NCI-H510A (cell line): Measurements from ENCODE around the gene DNAJA4.
"Not testable (repeated sequence)": the region's sequence is repeated elsewhere in the genome, so short reads cannot be mapped to it uniquely, and the experiment has no call there.

Experiments
- DNase-seq: peaks from one replicate; lab custom pipeline; 2025; lab: John Stamatoyannopoulos, UW

The DNAJA4 gene

GRCh38 chr15:78244101-78244500 lies 20.3 kb upstream of the DNAJA4 start:
- no peak for DNase-seq

DNA sequence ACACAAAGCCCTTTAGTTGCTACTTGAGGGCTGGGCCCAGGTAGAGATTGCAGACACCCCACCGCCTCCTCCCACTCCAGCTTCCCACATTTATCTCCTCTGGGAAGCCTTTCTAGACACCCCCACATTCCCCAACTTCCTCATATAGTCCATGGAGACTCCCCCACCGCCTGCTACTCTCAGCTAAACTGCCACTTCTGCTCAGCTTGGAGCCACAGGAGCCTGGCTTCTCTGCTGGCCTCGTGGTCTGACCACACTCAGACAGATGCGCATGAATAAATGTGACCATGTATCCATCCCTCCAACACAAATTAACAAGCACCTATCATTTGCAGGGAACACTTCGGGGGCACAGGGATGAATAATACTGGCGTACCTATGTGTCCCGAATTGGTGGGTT lies 19.5 kb upstream of the DNAJA4 start:
- no peak for DNase-seq

- DNase-seq, result not testable (repeated sequence)
Observed at GRCh38 chr15:78245392-78245791, 19.0 kb upstream of the DNAJA4 start.

DNA sequence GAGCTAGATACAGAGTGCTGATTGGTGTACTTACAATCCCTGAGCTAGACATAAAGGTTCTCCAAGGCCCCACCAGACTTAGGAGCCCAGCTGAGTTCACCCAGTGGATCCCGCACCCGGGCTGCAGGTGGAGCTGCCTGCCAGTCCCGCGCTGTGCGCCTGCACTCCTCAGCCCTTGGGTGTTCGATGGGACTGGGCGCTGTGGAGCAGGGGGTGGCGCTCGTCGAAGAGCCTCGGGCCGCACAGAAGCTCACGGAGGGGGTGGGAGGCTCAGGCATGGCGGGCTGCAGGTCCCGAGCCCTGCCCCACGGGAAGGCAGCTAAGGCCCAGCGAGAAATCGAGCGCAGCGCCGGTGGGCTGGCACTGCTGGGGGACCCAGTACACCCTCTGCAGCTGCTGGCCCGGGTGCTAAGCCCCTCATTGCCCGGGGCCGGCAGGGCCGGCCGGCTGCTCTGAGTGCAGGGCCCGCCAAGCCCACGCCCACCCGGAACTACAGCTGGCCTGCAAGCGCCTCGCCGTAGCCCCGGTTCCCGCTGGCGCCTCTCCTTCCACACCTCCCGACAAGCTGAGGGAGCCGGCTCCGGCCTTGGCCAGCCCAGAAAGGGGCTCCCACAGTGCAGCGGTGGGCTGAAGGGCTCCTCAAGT lies 18.3 kb upstream of the DNAJA4 start:
- DNase-seq, result not testable (repeated sequence)

DNA sequence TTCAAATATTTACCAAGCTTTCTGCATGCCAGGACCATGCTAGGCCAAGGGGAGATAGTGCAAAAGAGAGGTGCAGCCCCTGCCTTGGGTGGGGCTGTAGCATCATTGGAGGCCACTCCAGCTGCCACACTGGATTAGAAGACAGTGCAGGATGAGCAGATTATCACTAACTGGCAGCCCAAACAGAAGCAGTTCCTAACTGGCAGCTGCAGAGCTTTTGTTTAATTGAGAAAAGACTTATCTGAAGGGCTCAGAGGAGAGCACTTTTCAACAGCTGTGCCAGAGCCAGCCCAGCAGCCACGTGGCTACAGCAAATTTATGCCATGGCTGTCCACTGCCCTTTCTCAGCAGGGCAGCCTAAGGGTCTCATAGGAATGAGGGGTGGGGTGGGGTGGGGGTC lies 16.5 kb upstream of the DNAJA4 start:
- DNase-seq, result no peak

- DNase-seq, result no peak
Observed at GRCh38 chr15:78249131-78249530, 15.2 kb upstream of the DNAJA4 start.

DNA sequence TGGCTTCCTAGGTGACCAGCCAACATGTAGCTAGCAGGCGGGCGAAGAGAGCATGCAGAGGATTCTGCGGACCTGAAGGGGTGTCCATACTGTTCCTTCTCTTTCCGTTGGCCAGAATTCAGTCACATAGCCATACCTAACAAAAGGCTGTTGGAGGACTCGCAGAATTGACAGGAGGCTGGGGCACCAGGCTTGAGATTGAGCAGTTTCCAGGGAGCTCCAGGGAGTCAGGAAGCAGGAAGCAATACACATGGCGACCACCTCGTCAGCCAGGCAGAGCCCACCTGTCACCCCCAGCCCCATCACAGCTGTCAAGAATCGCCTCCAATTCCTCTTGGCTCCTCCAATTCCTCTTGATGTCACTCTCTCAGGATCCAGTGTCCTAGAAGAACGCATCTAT lies 13.2 kb upstream of the DNAJA4 start:
- DNase-seq, result no peak

GRCh38 chr15:78255421-78256043 lies 8.8 kb upstream of the DNAJA4 start:
- DNase-seq, result no peak

DNA sequence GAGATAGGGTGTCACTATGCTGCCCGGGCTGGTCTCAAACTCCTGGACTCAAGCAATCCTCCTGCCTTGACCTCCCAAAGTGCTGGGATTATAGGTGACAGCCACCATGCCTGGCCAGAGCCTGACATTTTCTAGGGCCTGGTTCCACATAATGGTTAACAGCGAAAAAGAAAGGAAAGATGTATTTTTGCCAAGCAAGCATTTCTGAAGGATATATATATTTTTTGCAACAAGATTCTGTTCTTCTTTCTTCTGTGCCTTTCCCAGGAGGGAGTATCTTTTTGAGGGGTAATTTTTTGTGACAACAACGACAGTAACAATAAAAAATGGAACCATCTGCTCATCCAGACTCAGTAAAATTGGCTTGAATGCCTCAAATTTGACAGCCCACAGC lies 8.3 kb upstream of the DNAJA4 start:
- DNase-seq, result no peak

- DNase-seq, result no peak
Observed at GRCh38 chr15:78257681-78258080, 6.7 kb upstream of the DNAJA4 start.

- no peak for DNase-seq
Observed at GRCh38 chr15:78259232-78259631, 5.1 kb upstream of the DNAJA4 start.

- no peak for DNase-seq
Observed at GRCh38 chr15:78260489-78260888, 3.9 kb upstream of the DNAJA4 start.

DNA sequence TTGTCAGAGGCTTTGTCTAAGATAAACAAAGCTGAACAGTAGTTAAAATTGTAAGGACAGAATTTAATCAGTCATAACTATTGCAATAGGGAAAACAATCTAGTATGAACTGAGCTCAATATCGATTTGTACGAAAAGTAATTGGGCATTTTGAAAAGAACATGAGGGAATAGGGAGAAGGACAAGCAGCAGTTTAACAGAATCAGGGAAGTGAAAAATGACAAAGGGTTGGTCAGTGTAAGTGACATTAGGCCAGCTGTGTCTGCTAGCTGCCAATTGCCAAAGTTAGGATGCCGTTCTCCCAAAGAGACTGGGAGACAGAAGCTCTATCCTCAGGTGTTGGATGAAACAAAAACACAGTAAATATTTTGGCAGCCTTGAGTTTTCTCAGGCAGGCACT lies 3.3 kb upstream of the DNAJA4 start:
- DNase-seq, result no peak

DNA sequence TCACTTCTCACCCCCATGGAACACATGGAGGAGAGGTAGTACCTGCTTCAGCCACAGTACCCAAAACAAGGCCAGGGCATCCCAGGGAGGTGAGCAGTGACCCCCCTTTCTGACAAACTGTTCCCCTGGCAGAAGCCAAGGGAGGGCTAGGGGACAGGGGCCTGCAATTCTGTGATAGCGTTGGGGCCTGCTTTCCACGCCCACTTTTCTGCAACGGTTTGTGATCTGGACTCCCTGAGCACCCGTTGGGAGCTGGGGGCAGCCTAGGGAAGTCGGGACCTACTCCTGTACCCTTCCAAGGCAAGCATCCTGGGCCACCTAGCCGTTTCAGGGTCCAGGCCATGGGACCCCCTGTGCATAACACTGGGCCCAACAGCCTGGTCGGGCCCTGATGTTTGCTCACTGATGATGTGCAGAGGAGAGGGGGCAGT lies 996 bp upstream of the DNAJA4 start:
- DNase-seq, result no peak

DNA sequence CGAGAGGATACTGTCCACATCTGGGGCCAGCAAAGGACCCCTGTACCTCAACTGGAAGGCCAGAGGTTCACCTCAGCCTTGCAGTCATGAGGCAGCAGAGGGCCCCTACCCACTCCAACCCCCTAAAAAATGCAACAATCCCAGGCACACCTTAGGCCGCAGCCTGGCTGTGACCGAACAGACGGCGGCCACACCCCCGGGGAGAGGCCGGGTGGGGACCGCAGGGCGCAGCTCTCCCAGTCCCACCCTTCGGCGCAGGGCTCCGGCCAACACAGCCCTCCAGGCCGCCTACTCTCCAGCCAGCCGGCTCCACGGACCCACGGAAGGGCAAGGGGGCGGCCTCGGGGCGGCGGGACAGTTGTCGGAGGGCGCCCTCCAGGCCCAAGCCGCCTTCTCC lies 457 bp upstream of the DNAJA4 start:
- no peak for DNase-seq

DNA sequence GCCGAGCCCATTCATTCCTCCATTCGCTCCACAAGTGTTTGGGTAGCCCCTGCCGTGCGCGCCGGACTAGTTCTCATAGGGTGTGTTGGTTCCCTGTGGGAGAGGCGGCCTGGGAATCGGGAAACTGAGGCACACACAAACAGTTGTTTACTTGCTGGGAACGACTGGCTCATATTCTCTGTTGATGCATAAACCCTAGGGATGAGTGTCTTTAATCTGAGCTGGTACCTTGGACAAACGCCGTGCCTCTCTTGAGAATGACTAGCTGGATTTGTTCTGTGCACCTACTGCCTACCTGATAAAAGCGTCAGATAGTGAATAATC lies 737 bp downstream of the DNAJA4 start:
- no peak for DNase-seq

DNA sequence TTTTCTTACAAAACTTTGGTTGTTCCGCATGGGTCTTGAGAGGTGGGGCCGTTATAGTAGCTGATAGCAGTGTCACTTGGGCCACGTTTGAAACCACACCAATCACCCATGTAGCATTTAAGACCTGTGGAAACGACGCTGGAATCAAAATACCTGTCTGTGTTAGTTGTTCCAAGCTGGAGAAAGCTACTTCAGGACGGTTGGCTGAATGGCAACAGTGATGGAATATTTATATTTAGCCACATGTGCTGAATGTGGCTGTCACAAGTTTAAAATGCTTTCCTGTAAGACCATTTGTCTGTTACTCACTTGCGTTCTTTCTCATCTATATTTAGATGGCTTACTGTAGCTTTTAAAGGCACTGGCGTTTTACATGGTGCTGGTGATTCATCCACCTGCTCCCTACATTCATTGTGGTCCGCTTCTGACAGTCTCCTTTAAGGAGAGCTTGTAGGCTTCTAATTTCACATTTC lies 1.4 kb downstream of the DNAJA4 start:
- DNase-seq, result no peak

DNA sequence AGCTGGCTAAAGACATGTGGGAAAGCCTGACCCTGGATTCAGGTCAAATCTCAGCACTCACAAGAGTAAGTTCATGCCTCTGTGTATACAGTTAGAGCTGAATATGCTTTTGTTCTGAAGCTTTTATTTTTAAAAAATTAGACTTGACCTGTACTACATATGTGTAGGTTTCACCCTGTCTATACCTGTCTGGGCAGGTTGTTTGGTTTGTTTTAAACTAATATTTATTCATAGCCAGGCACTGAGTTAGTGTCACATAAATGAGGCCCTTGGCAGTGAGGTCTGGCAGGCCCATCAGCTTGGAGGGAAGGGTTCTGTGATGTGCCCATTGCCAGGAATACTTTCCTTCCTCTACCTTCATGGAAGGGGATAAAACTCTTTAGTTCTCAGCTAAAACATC lies 1.9 kb downstream of the DNAJA4 start:
- no peak for DNase-seq

DNA sequence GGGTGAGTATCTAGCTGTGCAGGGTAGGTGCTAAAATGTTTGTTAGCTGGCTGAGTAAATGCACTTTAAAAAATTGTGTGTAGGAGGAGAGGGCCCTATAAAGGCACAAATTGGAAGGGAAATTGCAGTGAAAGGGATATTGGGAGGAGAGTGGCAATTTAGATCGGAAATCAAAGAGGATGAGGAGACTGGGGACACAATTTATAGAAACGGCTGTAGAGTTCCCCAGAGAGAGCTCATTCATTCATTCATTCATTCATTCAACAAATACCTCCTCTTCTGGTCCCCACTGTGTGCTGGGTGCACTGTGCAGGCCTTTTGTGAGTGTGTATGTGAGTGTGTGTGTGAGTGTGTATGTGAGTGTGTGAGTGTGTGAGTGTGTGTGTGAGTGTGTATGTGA lies 2.4 kb downstream of the DNAJA4 start:
- no peak for DNase-seq

GRCh38 chr15:78272316-78272715 lies 8.0 kb downstream of the DNAJA4 start:
- no peak for DNase-seq

- no peak for DNase-seq
Observed at GRCh38 chr15:78272776-78273175, 8.4 kb downstream of the DNAJA4 start.

- no peak for DNase-seq
Observed at GRCh38 chr15:78274994-78275393, 10.6 kb downstream of the DNAJA4 start.

GRCh38 chr15:78276064-78276943 lies 11.9 kb downstream of the DNAJA4 start:
- no peak for DNase-seq
